GM12864 (cell line): Measurements from ENCODE around the gene RPGRIP1L.
"Not testable (repeated sequence)": the region's sequence is repeated elsewhere in the genome, so short reads cannot be mapped to it uniquely, and the experiment has no call there.

Experiments used
- DNase-seq: peaks from one replicate; pipeline ENCODE4 v3.0.0-alpha.2; 2011; ENCODE audit warnings: low read depth
- H3K4me3 ChIP-seq: 2 replicates; pipeline ENCODE4 v1.5.1; 2011; ENCODE audit warnings: mild to moderate bottlenecking, low read depth, low read length, control low read depth
- CTCF ChIP-seq: IDR thresholded peaks from 2 replicates; pipeline ENCODE4 v1.5.1; 2011; ENCODE audit warnings: low read depth, mild to moderate bottlenecking, moderate library complexity, low read length, control low read depth, inconsistent platforms; ENCODE audit errors: missing control alignments

The RPGRIP1L gene

DNA sequence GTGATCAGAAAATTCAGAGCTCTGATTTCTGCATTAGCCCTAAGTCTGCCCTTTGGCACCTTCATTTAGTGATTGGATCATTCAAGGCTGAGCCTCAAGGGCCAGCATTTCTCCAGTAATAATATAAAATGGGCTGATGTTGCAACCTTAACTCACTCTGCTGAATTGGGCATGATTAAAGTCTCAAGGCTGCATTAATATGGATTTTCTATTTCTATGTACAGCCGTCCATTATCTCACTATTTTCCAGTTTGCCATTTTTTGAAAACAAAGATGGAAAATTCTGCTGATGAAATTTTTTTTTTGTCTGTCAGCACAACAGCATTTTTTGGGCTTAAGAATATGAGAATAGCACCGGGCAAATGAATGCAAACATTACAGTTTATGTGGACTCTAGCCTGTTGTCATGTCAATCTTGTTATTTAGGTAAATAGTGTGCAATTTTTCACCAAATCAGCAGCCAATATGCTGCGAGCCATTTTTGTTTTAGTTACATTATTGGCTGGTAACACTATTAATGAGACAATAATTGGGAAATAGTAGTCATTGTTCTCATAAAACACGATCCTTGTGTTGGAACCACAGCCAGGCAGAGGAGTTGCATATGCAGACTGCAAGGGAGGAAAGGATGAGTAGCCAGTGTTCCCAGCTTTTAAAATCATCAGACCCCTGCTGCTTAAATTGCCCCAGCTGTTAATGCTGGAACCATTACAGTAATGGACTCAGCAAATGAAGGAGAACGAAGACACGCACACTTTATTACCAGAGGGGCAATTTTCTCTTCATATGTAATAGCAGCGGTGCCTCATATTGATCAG, 10.8 kb upstream of the RPGRIP1L start:
- TF ChIP-seq CTCF, result no peak

DNA sequence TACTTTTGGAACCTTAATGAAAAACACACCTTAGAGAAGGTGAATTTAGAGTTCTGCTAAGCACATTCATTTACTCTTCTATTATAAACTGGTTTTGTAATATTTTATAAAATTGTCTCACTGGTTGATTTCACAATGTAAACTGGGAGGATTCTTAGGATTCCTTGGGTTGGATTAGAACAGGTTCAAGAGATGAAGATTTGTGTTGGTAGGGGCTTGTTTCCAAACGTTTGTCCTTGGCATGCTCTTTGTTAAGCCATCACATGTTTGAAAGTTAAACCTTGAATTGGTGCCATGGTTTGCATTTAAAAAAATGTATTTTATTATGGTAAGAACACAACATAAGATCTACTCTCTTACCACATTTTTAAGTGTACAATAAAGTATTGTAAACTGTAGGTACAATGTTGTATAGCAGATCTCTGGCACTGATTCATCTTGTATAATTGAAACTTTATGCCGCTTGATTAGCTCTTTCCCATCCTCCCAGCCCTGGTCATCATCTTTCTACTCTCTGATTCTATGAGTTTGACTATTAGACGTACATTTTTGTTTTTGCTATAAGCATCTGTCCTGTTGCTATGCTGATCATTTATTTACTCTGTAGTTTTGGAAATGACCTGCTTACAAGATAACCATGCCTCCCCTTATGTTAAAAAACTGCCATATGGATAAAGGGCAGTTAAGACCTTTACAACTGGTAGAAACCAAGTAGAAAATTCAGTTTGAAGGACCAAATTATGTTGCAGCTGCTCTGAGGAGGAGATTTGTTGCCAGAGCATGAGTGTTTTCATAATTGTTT, 9.9 kb upstream of the RPGRIP1L start:
- DNase-seq, result no peak
- no peak overlapping the region for H3K4me3 ChIP-seq
- TF ChIP-seq CTCF, result no peak

More for the DNA sequence above, 10.8 kb upstream of the RPGRIP1L start:
- H3K4me3 ChIP-seq, result no peak overlapping the region
- no peak for DNase-seq

DNA sequence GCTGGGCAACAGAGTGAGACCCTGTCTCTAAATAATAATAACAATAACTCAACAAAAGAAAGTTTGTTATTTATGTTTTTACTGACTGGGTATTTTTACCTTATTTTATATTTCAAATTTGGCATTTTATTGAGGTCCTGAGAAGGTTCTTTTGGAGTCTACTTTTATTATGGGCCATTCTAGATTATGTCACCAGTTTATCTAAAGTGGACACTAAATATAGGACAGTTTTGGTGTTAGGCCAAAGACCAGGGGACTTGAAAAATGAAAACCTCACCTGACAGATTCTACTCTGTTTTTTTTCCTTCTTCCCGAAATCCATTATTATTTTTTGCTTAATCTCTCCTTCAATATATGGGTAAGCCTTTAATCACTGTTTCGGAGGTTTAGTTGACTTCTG, 8.4 kb upstream of the RPGRIP1L start:
- no peak for DNase-seq
- TF ChIP-seq CTCF, result no peak
- no peak overlapping the region for H3K4me3 ChIP-seq

- no peak overlapping the region for H3K4me3 ChIP-seq
- no peak for TF ChIP-seq CTCF
- no peak for DNase-seq
These were observed 7.7 kb upstream of the RPGRIP1L start for GRCh38 chr16:53711390-53711789.

DNA sequence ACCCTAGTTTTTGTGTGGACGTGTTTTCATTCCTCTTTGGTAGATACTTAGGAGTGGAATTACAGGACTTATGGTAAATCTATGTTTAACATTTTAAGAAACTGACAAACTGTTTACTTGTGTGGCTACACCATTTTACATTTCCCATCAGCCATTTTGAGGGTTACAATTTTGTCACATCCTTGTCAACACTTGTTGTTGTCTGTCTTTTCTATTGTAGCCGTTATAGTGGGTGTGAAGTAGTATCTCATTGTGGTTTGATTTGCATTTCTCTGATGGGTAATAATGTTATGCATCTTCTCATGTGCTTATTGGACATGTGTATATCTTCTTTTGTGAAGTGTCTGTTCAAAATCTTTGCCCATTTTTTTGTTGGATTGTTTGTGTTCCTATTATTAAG, 4.8 kb upstream of the RPGRIP1L start:
- TF ChIP-seq CTCF, result no peak
- DNase-seq, result no peak
- no peak overlapping the region for H3K4me3 ChIP-seq

DNA sequence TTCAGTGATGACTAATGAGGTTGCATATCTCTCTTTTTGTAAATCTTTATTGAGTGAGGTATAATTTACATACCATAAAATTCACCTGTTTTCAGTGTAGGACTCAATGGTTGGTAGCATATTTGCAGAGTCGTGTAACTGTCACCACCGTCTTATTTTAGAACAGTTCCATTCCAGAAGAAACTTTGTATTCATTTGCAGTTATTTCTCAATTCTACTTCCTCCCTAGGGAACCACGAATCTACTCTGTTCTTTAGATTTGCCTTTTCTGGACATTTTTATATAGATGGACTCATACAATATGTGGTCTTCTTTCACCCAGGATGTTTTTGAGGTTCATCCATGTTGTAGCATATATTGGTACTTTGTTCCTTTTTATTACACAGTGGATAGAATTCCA, 4.0 kb upstream of the RPGRIP1L start:
- no peak for DNase-seq
- TF ChIP-seq CTCF, result no peak
- H3K4me3 ChIP-seq, result no peak overlapping the region

DNA sequence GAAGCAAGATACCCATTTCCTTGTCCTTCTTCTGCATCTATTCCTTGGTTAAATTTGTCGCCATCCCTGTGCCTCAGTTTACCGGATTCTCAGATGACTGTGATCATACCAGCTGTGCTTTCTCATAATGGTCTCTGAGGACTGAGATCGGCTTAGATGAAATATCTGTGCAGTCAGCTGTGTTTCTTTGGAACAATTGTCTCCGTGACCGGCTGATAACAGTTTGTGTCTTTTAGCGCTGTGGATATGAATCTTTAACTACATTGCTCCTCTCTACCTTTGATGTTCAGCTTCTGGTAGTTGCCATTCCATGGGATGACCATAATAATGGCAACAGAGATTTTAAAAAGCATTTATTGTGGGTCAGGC, 770 bp upstream of the RPGRIP1L start:
- peak overlapping the region; percentile 85 for H3K4me3 ChIP-seq
- TF ChIP-seq CTCF, result no peak
- DNase-seq, result no peak

DNA sequence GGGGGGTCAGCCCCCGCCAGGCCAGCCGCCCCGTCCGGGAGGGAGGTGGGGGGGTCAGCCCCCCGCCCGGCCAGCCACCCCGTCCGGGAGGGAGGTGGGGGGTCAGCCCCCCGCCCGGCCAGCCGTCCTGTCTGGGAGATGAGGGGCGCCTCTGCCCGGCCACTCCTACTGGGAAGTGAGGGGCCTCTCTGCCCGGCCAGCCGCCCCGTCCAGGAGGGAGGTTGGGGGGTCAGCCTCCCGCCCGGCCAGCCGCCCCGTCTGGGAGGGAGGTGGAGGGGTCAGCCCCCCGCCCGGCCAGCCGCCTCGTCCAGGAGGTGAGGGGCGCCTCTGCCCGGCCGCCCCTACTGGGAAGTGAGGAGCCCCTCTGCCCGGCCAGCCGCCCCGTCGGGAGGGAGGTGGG, 5.4 kb downstream of the RPGRIP1L start:
- DNase-seq, H3K4me3 ChIP-seq: not testable (repeated sequence)
